Neural cell (in vitro differentiated cells): Measurements from ENCODE around the gene CAPN5.

ENCODE experiments used
- EP300 ChIP-seq: fragments of 450-650 bp; conservative IDR thresholded peaks from 2 replicates; pipeline ENCODE4 v1.6.1; 2014; ENCODE audit warnings: antibody characterized with exemption, mild to moderate bottlenecking, moderate library complexity; ENCODE audit not compliant: poor library complexity, severe bottlenecking
- EZH2 ChIP-seq: fragments of 200-600, 300-800 bp; shearing (Covaris generic), sonication (generic); IDR thresholded peaks from 2 replicates; pipeline ENCODE4 v1.6.1; 2014; ENCODE audit warnings: antibody characterized with exemption, low read length, borderline replicate concordance, mild to moderate bottlenecking; ENCODE audit not compliant: insufficient read depth, poor library complexity, severe bottlenecking
- MXI1 ChIP-seq: fragments of 450-650 bp; conservative IDR thresholded peaks from 2 replicates; pipeline ENCODE4 v1.6.1; 2014; ENCODE audit warnings: antibody characterized with exemption, mild to moderate bottlenecking; ENCODE audit not compliant: poor library complexity, severe bottlenecking
- POLR2AphosphoS5 ChIP-seq: IDR thresholded peaks from 2 replicates; pipeline ENCODE4 v1.6.1; 2012
- RAD21 ChIP-seq: fragments of 450-650 bp; conservative IDR thresholded peaks from 2 replicates; pipeline ENCODE4 v1.6.1; 2014; ENCODE audit warnings: antibody characterized with exemption, mild to moderate bottlenecking, moderate library complexity
- TAF1 ChIP-seq: IDR thresholded peaks from 2 replicates; pipeline ENCODE4 v1.6.1; 2012; ENCODE audit warnings: low read depth
- TF ChIP-seq, protein P1 (sequence below): fragments of 450-650 bp; IDR thresholded peaks from 2 replicates; pipeline ENCODE4 v1.5.1; 2014; ENCODE audit warnings: antibody characterized with exemption, mild to moderate bottlenecking, moderate library complexity; ENCODE audit not compliant: poor library complexity, severe bottlenecking
- TF ChIP-seq, protein P2 (sequence below): IDR thresholded peaks from 2 replicates; pipeline ENCODE4 v1.6.1; 2012; ENCODE audit warnings: borderline replicate concordance

DNA sequence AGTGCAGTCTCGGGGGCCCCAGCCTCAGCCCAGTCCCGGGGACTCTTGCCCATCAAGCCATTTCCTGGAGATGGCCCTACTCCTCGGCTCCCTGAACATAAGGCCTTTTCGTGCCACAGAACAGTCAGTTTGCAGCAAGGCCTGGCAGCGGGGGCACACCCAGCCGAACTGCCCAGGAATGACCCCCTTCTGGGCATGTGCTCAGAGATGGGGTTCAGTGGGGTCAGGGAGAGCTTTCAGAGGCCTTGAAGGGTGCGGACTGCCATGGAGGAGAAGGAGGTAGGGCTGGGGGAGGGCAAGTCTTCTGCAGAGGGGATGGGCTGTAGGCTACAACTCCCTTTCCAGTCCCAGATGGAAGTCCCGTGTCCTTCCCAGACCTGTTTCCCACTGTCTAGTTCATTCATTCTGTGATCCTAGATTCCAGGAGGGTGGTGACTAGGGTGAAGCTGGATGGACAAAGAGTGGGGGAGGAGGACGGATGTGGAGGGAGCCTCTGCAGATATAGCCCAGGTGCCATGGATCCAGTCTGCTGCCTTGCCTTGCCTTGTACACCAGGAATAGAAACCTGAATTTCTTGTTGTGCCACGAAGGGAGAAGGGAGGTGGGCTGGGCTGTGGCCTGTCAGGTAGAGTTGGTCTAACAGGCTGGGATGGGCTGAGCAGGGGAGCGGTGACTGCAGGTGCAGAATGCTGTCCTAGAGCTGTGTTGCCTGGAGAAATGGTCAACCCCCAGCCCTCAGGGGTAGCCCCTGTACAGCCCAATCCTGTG is 21.6 kb downstream of the CAPN5 start:
- TF ChIP-seq, protein P1, sequence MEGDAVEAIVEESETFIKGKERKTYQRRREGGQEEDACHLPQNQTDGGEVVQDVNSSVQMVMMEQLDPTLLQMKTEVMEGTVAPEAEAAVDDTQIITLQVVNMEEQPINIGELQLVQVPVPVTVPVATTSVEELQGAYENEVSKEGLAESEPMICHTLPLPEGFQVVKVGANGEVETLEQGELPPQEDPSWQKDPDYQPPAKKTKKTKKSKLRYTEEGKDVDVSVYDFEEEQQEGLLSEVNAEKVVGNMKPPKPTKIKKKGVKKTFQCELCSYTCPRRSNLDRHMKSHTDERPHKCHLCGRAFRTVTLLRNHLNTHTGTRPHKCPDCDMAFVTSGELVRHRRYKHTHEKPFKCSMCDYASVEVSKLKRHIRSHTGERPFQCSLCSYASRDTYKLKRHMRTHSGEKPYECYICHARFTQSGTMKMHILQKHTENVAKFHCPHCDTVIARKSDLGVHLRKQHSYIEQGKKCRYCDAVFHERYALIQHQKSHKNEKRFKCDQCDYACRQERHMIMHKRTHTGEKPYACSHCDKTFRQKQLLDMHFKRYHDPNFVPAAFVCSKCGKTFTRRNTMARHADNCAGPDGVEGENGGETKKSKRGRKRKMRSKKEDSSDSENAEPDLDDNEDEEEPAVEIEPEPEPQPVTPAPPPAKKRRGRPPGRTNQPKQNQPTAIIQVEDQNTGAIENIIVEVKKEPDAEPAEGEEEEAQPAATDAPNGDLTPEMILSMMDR = no peak
- TF ChIP-seq EZH2 (no peak), EP300 (no peak), TAF1 (no peak), POLR2AphosphoS5 (no peak), RAD21 (no peak), MXI1 (no peak)
- TF ChIP-seq, protein P2, sequence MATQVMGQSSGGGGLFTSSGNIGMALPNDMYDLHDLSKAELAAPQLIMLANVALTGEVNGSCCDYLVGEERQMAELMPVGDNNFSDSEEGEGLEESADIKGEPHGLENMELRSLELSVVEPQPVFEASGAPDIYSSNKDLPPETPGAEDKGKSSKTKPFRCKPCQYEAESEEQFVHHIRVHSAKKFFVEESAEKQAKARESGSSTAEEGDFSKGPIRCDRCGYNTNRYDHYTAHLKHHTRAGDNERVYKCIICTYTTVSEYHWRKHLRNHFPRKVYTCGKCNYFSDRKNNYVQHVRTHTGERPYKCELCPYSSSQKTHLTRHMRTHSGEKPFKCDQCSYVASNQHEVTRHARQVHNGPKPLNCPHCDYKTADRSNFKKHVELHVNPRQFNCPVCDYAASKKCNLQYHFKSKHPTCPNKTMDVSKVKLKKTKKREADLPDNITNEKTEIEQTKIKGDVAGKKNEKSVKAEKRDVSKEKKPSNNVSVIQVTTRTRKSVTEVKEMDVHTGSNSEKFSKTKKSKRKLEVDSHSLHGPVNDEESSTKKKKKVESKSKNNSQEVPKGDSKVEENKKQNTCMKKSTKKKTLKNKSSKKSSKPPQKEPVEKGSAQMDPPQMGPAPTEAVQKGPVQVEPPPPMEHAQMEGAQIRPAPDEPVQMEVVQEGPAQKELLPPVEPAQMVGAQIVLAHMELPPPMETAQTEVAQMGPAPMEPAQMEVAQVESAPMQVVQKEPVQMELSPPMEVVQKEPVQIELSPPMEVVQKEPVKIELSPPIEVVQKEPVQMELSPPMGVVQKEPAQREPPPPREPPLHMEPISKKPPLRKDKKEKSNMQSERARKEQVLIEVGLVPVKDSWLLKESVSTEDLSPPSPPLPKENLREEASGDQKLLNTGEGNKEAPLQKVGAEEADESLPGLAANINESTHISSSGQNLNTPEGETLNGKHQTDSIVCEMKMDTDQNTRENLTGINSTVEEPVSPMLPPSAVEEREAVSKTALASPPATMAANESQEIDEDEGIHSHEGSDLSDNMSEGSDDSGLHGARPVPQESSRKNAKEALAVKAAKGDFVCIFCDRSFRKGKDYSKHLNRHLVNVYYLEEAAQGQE = no peak
